Stimulated activated CD8-positive, alpha-beta memory T cell treated with anti-CD3 and anti-CD28 coated beads, Interleukin-4, amount 100 ng/mL, for 4 hours (primary cell): Measurements from ENCODE around the gene HMG20B.

ENCODE experiments used
- DNase-seq, 2 donors: peaks; one replicate each; pipeline ENCODE4 v3.0.0-alpha.2; 2020; ENCODE audit warnings: low read depth in 2 of 2, low spot score in 1 of 2

Gene HMG20B

DNA sequence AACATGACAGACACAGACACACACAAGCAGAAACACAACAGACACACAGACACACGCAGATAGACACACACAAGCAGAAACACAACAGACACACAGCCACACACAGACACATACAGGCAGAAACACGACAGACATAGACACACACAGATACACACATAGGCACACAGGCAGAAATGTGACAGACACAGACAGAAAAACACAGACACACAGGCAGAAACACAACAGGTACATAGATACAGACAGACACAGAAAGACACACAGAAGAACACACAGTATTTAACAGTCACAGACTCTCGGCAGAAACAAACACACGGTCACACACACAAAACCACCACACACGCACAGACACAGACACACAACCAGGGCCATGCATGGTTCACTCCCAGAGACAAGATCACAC, 33.0 kb downstream of the HMG20B start:
- no peak for DNase-seq

DNA sequence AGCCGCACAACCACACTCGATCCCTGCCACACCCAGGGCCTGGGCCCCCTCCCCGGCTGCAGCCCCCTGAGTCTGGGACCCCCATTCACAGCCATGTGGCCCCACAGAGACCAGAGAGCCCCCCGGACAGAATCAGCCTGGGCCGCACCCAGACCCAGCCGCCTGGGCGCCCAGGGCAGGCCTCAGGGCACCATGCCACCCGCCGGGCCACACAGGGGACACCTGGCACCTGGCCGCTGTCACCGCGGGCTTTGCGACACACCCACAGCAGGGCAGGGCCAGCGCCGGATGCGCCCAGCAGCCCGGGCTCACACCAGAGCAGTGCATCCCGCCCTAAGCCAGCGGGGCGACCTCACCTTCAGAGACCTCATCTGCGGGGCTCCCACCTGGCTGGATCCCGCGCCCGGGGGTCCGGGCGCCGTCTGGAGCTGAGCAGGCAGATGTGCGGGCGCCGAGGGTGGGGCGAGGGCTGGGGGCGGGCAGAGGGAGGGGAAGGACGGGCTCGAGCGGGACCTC, 33.5 kb downstream of the HMG20B start:
- DNase-seq: no peak

DNA sequence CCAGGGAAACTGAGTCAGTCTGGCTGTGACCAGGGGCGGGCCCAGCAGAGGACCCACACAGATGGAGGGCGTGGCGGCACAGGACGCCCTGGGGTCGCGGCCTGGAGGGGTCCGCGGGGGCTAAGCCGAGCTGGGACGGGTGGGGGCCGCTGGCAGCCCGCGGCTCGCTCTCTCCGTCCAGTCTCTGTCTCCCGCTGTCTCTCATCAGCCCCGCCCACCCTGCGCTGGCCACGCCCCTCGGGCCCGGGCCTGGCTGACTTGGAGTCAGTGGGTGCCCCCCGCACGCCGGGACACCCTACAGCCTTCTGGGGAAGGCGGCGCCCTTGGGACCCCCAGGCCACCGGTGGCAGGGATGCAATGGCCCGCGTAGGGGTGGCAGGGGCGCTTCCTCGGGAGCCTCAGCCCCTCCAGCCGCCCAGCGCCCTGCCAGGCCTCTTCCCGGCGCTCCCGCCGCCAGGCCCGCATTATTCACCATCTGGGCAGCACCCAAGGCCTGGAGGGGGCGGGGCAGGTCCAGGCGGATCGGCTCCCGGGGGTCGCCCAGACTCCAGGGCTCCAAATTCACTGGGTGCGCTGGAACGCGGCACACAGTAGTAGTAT, 34.0 kb downstream of the HMG20B start, which contains the start of gene TBXA2R:
TBXA2R (minus strand) TSS at position 186 of the 600 bp plus-strand sequence. CDS start 6,241 bp downstream, outside the sequence.
- DNase-seq: peak; percentile 27 to 43

DNA sequence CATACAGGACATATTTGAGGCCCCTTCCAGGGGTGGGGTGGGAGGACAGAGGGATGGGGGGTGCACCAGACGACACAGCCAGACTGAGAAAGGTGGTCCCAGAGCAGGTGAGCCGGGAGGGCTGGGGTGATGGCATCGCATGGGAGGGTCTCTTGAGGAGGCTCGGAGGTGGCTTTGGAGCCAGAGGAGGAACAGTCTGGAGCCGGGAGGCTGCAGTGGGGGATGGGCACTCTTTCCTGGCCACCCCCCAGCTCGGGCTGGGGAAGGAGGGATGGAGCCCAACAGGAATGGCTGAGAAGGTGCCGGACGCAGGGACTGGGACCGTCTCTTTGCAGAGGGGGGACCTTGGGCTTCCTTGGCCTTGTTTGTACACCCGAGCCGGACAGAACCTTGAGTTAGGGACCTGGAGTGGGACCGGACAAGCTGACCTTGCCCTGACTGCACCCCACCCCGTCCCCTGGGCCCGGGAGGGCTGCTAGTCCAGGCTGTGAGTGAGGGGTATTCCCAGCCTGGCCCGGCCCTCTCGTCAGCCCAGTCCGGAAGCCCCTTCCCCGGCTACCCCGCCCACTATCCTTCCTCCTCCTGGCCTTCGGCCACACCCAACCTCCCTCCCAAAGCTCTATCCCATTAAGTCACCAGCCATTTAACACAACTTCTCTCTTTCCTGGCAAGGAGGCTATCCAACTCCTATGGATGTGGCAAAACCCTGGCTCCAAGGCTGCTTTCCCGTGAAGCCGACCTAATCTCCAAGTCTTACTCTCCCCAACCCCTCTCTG, 34.7 kb downstream of the HMG20B start:
- DNase-seq: no peak

DNA sequence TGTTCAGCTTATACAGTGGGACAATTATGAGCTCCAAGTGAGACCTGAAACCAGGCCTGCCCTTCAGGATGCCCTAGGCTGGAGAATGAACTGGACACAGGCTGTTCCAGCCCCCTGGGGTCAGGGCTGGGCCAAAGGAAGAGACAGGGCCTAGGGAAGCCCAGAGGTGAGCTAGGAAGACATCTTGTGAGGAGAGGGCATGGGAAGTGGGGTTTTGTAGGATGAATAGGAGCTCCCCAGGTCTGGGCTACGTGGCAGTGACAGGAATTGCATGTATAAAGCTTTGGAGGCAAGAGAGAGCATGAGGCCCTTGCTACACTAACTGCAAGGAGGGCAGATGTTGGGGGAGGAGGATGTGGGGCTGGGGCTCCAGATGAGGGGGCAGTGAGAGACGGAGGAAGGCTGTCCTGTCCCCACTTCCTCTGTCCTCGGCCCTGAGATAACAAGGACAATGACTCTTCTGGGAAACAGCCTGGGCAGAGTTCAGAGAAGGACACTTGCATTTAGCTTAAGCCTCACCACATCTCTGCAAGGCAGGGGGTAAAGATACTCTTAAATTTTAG, 35.4 kb downstream of the HMG20B start:
- no peak for DNase-seq

DNA sequence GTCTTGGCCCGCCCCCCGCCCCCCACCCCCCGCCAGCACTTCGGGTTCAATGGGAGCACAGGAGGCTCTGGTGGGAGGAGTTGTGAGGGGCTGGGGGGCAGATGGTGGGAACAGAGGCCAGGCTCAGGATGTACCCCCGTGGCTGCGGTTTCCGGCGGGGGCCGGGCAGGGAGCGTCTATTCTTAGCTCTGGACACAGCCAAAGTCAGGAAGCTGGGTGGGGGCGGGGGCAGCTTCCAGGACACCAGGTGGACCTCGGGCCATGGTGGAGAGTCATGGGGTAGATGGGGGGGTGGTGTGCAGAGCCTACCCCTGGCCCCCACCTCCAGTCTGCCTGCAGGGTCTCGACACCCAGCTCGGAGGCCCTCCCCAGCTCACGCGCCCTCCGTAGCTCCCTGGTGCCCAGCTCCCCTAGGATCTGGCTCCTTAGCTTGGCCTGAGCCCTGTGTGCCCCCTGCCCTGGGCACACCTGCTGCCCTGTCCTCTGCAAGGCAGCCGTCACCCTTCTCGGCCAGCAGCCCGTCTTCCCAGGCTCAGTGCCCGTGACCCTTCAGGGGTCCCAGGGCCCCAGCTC, 36.1 kb downstream of the HMG20B start:
- no peak for DNase-seq

DNA sequence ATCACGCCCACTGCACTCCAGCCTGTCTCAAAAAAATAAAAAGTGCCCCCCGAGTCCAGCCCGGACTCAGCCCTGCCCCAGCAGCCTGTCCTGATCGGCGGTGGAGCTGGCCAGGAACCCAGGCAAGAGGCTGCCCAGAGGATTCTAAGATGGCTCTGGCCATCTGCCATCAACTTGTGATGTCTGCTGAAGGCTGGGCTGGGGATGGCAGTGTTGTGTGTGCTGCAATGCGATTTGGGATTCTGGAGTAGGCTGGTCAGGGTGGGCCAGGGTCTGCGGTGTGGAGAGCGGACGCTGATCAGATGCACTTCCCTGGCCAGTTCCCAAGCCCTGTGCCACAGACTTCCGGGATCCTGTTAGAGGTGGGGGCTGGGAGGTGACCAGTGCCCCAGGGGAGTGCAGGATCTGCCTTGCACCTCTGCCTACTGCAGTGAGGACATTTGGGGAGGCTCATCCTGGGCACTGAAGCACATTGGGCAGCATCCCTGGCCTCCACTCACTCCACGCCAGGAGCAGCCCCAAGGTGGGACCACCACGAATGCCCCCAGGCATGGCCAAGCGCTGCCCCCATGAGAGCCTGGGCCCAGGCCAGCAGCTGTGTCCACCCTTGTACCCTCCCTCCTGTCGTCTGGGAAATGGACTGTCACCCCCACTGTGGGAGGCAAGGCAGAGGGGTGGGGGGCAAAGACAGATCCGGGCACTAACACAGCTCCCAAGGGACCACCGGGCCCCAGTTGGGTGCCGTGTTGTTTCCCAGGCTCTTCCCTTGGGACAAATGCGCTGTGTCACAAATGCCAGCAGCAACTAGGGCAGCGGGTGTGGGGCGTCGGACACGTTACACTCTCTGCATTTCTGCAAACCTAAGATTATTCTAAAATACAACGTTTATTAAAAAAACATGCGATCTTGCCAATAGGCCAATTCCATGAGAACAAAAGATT, 37.3 kb downstream of the HMG20B start:
- no peak for DNase-seq

DNA sequence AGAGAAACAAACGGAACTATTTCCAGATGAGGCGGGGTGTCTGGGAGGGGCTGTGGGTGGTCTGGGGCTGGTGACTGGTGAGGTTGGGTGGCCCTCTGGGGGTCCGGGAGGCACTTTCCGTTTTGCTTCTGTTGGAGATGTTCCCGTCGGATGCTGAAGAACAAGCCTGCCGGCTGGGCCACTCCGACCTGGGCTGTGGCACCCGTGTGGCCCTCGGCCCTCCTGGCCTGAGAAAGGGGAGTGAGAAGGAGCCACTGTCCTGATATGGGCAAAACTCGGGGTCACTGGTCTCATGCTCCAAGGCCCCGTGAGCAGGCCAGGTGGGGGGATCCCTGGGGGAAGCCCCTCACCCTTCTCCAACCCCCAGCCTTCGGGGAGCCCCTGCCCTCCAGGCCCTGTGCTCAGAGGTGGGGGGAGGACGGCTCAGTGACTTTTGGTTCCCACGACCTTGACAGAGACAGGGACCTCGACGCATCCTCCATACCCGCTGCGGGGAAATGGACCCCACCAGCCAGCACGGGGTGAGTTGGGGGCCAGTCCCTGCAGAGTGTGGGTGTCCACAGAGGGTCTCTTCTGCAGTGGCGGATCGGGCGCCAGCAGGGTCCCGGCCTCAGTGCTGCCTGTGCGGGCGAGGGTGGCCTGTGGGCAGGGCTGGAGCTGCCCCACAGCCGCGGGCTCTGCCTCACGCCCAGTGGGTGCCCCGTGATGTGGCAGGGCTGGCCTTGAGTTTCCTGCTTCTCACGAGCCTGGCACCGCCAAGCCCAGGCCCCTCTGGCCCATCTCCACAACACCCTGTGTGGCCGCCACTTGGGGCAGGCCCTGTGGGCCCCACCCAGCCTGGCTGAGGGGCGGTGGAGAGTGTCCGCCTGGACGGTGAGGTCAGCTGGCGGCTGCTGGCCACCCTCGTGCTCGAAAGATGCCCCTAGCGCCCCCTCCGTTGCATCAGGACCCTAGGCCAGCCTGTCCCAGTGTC, 38.3 kb downstream of the HMG20B start:
- no peak for DNase-seq

DNA sequence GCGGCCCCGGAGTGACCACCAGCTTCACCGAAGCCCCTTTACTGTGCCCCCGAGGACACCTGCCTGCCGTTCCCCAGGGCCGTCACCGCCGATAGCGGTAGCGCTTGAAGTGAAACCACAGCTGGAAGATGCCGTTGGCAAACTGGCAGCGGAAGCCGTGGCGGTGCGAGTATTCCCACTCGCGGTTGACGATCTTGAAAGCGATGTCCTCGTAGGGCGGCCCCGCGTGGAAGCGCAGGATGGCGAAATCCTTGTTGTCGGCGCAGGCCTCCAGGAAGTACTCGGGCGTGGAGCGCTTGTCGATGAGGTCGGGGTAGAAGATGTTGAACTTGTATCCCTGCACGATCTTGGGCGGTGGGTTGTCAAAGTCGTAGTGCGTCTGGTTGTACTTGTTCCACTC, 39.1 kb downstream of the HMG20B start:
- no peak for DNase-seq

DNA sequence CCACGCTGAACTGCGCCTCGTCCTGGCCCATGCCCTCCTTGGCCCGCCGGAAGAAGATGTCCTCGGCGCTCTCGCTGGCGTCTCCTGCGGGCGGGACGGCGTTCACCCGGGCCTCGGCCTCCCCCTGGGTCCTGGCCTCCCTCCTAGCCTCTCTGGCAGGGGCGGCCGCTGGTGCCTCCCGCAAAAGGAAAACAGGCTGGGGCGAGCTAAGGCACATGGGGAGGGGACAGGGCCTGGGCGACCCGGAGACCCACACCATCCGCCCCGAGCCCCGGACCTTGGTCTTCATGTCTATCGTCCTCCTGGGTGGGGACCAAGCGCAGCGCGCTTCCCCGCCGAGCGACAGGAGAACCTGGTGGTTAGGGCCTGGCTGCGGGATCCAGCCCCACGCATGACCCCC, 39.6 kb downstream of the HMG20B start:
- no peak for DNase-seq

DNA sequence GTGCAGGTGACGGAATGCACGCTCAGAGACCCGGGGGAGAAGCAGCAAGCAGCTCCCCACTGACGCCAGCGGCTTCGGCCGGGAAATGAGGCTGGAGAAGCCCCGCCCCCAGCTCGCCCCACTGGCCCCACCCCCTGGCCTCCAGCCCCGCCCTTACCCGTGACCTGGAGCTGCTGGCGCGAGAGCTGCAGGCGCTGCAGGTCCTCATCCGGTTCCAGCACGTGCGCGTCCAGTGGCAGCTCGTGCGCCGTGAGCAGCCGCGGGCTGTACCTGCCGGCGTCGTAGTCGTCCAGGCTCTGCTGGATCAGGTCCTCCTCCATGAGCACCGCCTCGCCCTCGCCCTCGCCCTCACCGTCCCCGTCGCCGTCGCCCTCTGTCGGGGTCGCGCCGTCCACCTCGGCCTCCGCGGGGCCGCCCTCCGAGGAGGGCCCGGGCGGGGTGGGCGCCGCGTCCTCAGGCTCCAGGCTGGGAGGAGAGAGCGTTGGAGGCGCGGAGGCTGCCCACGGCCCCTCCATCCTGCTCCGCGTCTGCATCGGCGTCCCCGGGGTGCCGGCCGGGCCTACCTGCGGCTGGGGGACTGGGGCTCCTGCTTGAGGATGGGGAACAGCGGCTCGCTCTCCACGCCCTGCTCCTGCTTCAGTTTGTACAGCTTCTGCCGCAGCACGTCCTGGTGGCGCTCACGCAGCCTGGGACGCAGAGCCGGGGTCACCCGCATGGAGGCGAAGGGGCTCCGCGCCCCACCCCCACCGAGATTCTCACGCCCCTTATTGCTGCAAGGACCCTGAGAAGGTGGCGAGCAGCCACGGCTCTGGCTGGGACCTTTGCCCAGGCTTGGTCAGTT, 40.4 kb downstream of the HMG20B start:
- no peak for DNase-seq

DNA sequence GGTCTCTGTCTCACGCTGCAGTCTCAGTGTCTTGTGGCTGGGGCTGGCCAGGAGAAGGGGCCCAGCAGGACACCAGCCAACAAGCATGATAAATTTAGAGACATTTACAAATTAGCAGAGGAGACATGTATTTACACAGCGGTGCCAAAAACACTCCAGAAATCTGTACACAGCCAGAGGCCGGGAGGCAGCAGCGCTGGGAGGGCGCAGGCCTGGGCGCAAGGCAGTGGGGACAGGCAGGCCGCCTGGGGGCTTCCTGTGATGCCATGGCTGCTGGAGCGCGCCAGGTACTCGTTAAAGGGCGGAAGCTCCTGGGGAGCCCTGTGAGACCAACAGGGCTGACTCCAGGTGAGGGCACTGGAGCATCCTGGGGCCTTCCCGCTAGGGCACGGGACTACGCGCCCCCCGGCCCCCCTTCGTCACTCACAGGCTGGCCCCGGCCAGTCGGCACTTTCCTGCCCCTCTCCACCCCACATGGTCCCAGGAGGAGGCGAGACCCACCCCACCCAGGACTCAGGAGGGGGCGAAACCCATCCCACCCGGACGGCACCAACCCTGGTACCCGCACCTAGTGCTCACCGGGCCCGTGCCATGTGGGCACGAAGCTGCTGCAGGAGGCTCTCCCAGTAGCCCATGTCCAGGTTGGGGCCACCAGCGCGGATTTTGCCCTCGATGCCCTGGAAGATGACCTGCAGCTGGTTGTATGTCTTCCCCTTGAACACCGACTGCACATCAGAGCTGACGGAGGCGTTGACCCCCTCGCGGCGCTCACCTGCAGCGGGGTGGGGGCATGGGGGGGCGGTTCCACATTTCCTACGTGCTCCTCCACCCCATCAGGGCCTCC, 41.3 kb downstream of the HMG20B start:
- no peak for DNase-seq

DNA sequence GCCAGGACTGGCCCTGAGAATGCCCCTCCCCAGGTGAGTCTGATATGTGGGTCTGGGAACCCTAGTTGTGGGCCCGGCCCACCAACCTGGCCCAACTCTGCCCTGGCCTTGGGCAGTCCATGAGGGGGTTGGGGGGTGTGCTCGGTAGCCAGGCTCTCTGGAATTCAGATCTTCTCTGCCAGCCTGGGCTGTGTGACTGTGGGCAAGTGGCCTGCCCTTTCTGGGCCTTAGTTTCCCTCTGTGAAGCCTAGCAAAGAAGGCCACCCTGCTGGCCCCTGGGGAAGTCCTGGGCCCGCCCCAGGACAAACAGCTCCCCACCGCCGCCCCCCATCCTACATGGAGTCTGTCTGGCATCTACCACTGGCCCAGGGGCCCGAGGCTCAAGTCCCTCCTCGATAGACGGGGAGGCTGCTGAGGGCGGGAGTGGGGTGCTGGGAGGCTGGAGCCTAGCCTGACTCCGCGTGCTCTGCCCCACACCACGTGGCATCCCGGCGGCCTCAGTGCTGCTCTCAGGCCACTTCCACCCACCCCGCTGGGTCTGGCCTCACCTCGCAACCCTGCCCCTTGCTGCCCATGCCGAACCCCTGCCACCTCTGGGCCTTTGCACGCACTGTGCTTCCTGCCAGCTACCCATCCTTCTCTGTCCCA, 42.2 kb downstream of the HMG20B start:
- no peak for DNase-seq

DNA sequence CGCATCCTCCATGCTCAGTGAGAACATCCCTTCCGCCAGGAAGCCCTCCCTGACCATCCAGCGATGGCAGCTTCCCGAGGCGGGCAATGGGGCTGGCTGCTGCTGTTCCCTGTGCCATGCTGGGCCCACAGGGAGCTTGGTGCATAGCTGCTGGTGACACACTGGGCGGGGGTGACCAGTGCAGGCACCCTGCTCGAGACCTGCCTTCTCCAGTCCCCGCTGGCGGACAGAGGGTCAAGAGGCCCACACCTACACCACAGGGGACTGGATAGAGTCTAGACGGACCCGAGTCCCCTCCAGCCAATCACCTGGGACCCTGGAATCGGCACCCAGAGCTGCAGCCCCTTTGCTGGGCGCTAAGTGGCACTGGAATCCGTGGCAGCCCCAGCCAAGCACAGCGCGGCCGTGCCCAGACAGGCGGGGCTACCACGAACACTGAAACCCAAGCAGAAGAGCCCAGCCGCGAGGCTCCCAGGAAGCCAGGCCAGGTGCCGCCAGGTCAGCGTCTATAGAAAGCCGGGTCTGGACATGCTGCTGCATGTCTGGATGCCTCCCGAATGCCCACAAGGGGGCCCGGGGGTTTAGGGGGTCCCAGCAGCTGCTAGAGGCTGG, 42.9 kb downstream of the HMG20B start:
- DNase-seq: no peak

DNA sequence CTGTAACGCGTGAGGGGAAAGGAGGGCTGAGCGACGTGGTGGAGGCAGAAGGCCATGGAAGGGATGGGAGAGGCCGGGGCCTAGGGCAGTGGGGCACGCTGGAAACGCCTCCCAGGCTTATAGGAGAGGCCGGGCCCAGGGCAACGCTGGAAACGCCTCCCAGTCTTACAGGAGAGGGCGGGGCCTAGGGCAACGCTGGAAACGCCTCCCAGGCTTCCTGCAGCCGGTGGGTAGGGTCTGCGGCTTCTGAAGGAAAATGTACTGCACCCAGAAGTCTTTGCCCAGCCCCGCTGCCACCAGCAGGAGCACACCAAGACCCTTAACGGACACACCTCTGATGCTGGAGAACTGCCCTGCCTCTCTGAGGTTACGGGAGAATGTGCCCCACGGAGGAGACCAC, 44.7 kb downstream of the HMG20B start:
- DNase-seq: no peak

DNA sequence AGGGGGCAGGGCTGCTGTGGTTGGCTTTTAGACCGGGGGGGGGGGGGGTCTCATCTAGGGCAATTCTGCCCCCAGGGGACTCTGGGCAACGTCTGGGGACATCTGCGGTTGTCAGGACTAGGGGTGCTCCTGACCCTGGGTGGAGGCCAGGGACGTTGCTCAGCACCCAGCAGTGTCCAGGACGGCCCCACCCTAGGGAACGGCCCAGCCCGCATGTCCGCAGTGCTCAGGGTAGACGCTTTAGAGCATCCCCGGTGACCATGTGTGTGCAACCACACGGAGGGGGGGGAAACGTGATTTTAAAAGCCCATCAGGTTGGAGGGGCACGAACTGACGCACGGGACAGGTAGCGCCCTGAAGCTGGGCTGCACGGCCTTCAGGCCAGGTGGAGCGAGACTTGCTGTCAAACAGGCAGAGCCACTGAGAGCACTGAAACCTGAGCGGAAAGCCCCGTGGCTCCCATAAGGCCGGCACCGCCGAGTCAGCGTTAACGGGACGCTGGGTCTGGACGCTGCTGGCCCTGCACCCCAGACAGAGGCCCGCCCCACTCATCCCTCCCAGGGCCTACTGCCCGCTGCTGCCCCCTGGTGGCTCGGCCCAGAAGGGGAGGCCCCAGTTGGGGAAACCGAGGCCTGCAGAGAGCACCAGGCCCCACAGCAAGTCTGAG, 45.5 kb downstream of the HMG20B start:
- DNase-seq: no peak
